ENCODE measurements around the gene GOLGA8J.

DNA sequence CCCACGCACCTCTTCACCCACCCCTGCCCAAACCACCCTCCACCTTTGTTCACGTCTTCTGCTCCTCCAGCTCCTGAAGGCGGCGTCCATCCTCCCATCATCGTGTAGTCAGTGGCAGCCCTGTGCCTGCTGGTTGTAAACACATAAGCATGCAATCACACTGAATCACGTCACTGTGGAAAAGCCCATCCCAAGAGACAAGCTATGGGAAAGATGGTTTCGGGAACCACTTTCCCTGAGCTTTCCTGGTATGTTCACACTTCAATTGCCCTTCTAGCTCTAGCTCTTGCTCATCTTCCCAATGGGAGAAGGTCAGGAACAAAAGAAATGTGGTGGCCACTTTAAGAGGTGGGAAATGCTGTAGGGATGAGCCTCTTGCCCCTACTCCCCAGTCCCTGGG, 14.4 kb upstream of the GOLGA8J start:
- no peak for TF ChIP-seq POLR2AphosphoS5 (IDR thresholded peaks at IDR 0.05)
- no peak for TF ChIP-seq POLR2A (IDR thresholded peaks at IDR 0.05)
